Vagina (tissue), 2 donors: ENCODE data around the gene PGK1.

Experiments
- CTCF ChIP-seq, 3 experiments: fragments of 450-650 bp in 2 of 3; fragments of 200-600 bp in 1 of 3; sonication (generic) in 1 of 3; IDR thresholded peaks; one replicate each; pipeline ENCODE4 v1.5.1; 2017 to 2019; ENCODE audit warnings: antibody characterized with exemption in 3 of 3, mild to moderate bottlenecking in 2 of 3, moderate library complexity in 2 of 3
- POLR2A ChIP-seq, 2 donors: fragments of 450-650 bp; IDR thresholded peaks; one replicate each; pipeline ENCODE4 v1.6.1; 2017; ENCODE audit warnings: antibody characterized with exemption in 2 of 2, mild to moderate bottlenecking in 2 of 2, moderate library complexity in 2 of 2
- POLR2AphosphoS5 ChIP-seq, 2 donors: sonication (generic); formaldehyde crosslinking; IDR thresholded peaks; one replicate each; pipeline ENCODE4 v1.9.0; 2017; ENCODE audit warnings: antibody characterized with exemption in 2 of 2, mild to moderate bottlenecking in 2 of 2, low read depth in 1 of 2; ENCODE audit not compliant: insufficient read depth in 1 of 2

- no peak for TF ChIP-seq POLR2A (IDR thresholded peaks at IDR 0.05)
- no peak for TF ChIP-seq CTCF (IDR thresholded peaks at IDR 0.05)
- TF ChIP-seq POLR2AphosphoS5 (IDR thresholded peaks at IDR 0.05; ENCODE audit: insufficient read depth in 1 of 2, low read depth in 1 of 2): peak in 1 of 2 donors; percentile 33
Measured at GRCh38 chrX:78104447-78105176, 564 bp downstream of the PGK1 start.
